ENCODE measurements around the gene PBX2. TPM values are rescaled to one million over a fixed set of nuclear protein-coding genes. Genes with fewer than 3 reads are reported as not detected.

Gene PBX2
- total and polyA plus RNA-seq, 2 experiments from 2014 or later, result 3.1 to 25.4 TPM

DNA sequence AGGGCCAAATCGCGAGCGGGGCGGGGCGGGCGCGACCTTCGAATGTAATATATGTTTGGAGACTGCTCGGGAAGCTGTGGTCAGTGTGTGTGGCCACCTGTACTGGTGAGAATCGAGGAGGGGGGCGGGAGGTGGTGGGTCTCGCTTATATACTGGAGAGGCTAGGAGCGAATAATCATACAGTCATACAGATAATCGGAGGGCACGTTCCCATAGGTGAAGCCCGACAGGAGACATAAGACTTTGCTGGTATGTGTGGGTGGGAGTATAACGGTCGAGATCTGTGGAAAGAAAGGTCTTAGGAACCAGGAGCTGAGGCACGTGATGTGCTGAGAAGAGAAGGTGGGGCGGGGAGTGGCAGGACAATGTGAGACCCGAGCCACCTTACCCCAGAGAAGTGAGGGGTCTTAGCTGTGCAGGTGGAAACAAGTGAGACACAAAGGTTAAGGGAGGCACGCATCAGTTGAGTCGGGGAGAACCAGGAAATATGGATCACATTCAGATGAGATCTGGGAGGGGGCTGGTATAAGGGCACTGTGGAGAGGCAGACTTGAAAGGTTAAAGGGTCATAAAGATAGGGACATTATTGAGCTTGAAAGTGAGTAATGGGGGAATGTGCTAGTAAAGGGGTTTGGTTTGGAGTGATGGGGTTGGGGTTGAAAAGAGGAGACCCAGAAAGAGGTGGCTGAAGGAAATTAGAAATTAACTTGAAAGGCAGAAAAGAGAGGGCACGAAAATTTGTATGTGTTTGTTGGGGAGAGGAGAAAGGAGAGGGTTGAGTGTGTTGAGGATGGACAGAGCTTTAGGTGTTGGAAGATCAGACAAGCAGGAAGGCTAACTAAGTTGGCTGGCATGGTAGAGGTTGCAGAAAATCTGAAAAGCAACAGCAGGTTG is 11.2 kb downstream of the PBX2 start:
- 3 to 8% methylated on average over 13 to 24 of the region's 24 CpGs for WGBS, 2 experiments (ENCODE audit: low coverage in 1 of 2, low lambda C conversion rate in 2 of 2, missing lambda C conversion rate in 2 of 2)
- Histone ChIP-seq H3K9me3 (ENCODE audit: low read depth) (no peaks in the 10 kb centered on the region), H3K27ac (peak overlapping the region; percentile 92), H3K9ac (peak overlapping the region; percentile 96), H3K9me2 (ENCODE audit: insufficient read depth) (no peaks in the 10 kb centered on the region), H3K79me2 (ENCODE audit: insufficient read depth) (peaks cover 34% of the 10 kb centered on the region), H4K20me1 (ENCODE audit: insufficient read depth) (no peaks in the 10 kb centered on the region), H3K4me3 (peak overlapping the region; percentile 92), H3K4me2 (ENCODE audit: unreplicated experiment) (peak overlapping the region; percentile 87), H3K4me1 (ENCODE audit: insufficient read depth) (peaks cover 18% of the 10 kb centered on the region), H3F3A (ENCODE audit: insufficient read depth) (peaks cover 13% of the 10 kb centered on the region), H3K27me3 (replicated peaks; ENCODE audit: insufficient read depth) (no peaks in the 10 kb centered on the region), H2AFZ (peak overlapping the region; percentile 83), H3K36me3 (ENCODE audit: low read depth) (no peaks in the 10 kb centered on the region)
- DNase-seq, result peak; percentile 53
- in situ Hi-C loops (cut with MboI), result no loop called here
- no peak for TF ChIP-seq EZH2phosphoT487 (IDR thresholded peaks at IDR 0.05; ENCODE audit: insufficient read depth, low read depth)
- TF ChIP-seq EZH2 (IDR thresholded peaks at IDR 0.05; ENCODE audit: insufficient read depth, poor library complexity, severe bottlenecking), result no peak

DNA sequence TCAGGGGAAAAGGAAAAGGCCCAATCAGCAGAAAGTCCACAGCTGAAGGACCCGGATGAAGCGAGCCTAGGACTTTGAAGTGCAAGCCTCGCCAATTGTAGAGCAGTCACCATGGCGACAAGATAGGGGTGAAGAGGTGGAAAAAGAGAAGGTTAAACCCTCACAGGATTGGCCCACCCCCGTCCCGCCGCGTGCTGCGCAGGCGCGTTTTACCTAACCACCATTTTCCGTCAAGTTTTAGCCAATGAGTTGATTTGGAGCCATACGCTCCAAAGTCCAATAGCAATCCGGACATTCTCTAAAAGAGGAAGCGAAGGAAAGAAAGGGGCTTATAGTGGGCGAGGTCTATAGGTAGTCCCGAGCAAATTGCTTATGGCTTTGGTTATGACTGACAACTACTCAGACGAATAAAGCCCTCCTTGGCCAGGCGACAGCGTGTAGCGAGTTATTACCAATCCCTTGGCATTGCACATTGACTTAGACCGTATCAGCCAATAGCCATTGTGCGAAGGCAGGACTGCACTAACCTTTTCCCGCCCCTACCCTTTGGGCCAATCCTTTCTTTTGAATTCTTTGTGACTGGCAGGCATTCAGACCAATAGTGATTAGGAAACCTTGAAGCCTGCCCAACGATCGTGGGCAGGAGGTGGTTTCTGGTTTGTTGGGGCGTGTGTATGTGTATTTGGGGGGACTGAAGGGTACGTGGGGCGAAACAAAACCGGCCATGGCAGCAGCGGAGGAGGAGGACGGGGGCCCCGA is 12.0 kb downstream of the PBX2 start, which contains the start of gene RNF5:
TSS of gene RNF5 (plus strand) at position 618 of the 759 bp plus-strand sequence. CDS start at position 725, 107 bp downstream.
- no peak for TF ChIP-seq EZH2phosphoT487 (IDR thresholded peaks at IDR 0.05; ENCODE audit: insufficient read depth, low read depth)
- TF ChIP-seq EZH2 (IDR thresholded peaks at IDR 0.05; ENCODE audit: insufficient read depth, poor library complexity, severe bottlenecking), result no peak
- Histone ChIP-seq H3K36me3 (ENCODE audit: low read depth) (no peaks in the 10 kb centered on the region), H3K4me2 (ENCODE audit: unreplicated experiment) (peak within 1 kb of the TSS; percentile 87), H3K9me3 (ENCODE audit: low read depth) (no peaks in the 10 kb centered on the region), H3K27me3 (replicated peaks; ENCODE audit: insufficient read depth) (no peaks in the 10 kb centered on the region), H3K4me1 (ENCODE audit: insufficient read depth) (peaks cover 18% of the 10 kb centered on the region), H2AFZ (peak within 1 kb of the TSS; percentile 83), H3K4me3 (peak within 1 kb of the TSS; percentile 92), H3F3A (ENCODE audit: insufficient read depth) (peaks cover 13% of the 10 kb centered on the region), H3K9ac (peak within 1 kb of the TSS; percentile 96), H3K27ac (peak within 1 kb of the TSS; percentile 92), H4K20me1 (ENCODE audit: insufficient read depth) (no peaks in the 10 kb centered on the region), H3K9me2 (ENCODE audit: insufficient read depth) (no peaks in the 10 kb centered on the region), H3K79me2 (ENCODE audit: insufficient read depth) (peaks cover 43% of the 10 kb centered on the region)
- 1% methylated on average over 31 to 33 of the region's 33 CpGs for WGBS, 2 experiments (ENCODE audit: low coverage in 1 of 2, low lambda C conversion rate in 2 of 2, missing lambda C conversion rate in 2 of 2)
- in situ Hi-C loops (cut with MboI), result no loop called here
- DNase-seq, result peak; percentile 100

DNA sequence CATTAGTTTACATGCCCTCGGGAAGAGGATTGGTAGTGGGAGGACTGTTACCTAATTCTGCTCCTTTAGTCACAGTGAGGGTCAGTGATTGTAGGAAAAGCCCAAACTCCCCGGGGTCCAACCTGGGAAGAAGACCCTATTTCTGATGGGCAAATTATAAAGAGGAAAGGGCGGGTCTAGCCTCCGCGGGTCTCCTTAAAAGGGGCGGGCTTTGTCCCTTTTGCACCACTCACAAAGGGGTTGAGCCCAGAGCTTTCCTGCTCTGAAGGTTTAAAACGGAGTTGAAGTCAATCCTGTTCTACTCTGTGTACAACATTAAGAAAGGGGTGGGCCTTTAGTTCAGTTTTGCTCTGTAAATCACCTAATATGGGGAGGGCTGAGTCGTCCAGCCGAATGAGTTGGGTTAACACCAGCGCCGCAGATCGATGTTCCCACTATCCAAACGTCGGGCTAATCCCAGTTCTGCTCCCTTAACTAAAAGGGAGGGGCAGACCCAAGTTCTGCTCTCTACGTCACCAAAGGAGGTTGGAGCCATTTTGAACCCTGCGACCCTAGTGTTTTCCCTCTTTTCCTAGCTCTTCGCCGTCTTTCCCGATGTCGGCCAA is 12.7 kb downstream of the PBX2 start:
- H3K4me1 ChIP-seq (ENCODE audit: insufficient read depth), result peaks cover 18% of the 10 kb centered on the region
- TF ChIP-seq EZH2phosphoT487 (IDR thresholded peaks at IDR 0.05; ENCODE audit: insufficient read depth, low read depth) (no peak), EZH2 (IDR thresholded peaks at IDR 0.05; ENCODE audit: insufficient read depth, poor library complexity, severe bottlenecking) (no peak)
- peak overlapping the region; percentile 73 for H3K4me2 ChIP-seq (ENCODE audit: unreplicated experiment)
- peak overlapping the region; percentile 92 for H3K27ac ChIP-seq
- H3K9ac ChIP-seq, result peak overlapping the region; percentile 96
- peak overlapping the region; percentile 83 for H2AFZ ChIP-seq
- H3F3A ChIP-seq (ENCODE audit: insufficient read depth), result peaks cover 13% of the 10 kb centered on the region
- H4K20me1 ChIP-seq (ENCODE audit: insufficient read depth), result no peaks in the 10 kb centered on the region
- peaks cover 50% of the 10 kb centered on the region for H3K79me2 ChIP-seq (ENCODE audit: insufficient read depth)
- 3% methylated on average over 20 of the region's 20 CpGs for WGBS, 2 experiments (ENCODE audit: low coverage in 1 of 2, low lambda C conversion rate in 2 of 2, missing lambda C conversion rate in 2 of 2)
- in situ Hi-C loops (cut with MboI), result no loop called here
- H3K27me3 ChIP-seq (replicated peaks; ENCODE audit: insufficient read depth), result no peaks in the 10 kb centered on the region
- DNase-seq, result no peak
- H3K4me3 ChIP-seq, result peak overlapping the region; percentile 92
- H3K9me3 ChIP-seq (ENCODE audit: low read depth), result no peaks in the 10 kb centered on the region
- H3K9me2 ChIP-seq (ENCODE audit: insufficient read depth), result no peaks in the 10 kb centered on the region
- no peaks in the 10 kb centered on the region for H3K36me3 ChIP-seq (ENCODE audit: low read depth)
